Measurements from ENCODE around the gene PGS1. TPM values are rescaled to one million over a fixed set of nuclear protein-coding genes. Genes with fewer than 3 reads are reported as not detected.

Gene PGS1
- total RNA-seq, 1 donor from 2014 or later, result 25.8 TPM

GRCh38 chr17:78395155-78395554 lies 16.7 kb downstream of the PGS1 start:
- no peaks in the 10 kb centered on the region for H3K27me3 ChIP-seq (ENCODE audit: control insufficient read depth, insufficient read depth, low read length)
- no peak overlapping the region for H3K4me3 ChIP-seq (ENCODE audit: low read depth, low read length)
- H3K36me3 ChIP-seq (ENCODE audit: control insufficient read depth, insufficient read depth, low read length), result peaks cover 16% of the 10 kb centered on the region
- FAIRE-seq (no peak), DNase-seq (ENCODE audit: low read depth) (no peak)
- no peak for TF ChIP-seq CTCF (IDR thresholded peaks at IDR 0.05; ENCODE audit: insufficient read depth, low read length, severe bottlenecking)

- TF ChIP-seq CTCF (IDR thresholded peaks at IDR 0.05; ENCODE audit: insufficient read depth, low read length, severe bottlenecking), result no peak
- peaks cover 21% of the 10 kb centered on the region for H3K36me3 ChIP-seq (ENCODE audit: control insufficient read depth, insufficient read depth, low read length)
- DNase-seq (ENCODE audit: low read depth) (no peak), FAIRE-seq (no peak)
- H3K27me3 ChIP-seq (ENCODE audit: control insufficient read depth, insufficient read depth, low read length), result no peaks in the 10 kb centered on the region
- no peak overlapping the region for H3K4me3 ChIP-seq (ENCODE audit: low read depth, low read length)
These were observed 18.2 kb downstream of the PGS1 start for GRCh38 chr17:78396441-78397337.

GRCh38 chr17:78397681-78398101 lies 19.2 kb downstream of the PGS1 start:
- FAIRE-seq, result no peak

GRCh38 chr17:78398390-78398789 lies 19.9 kb downstream of the PGS1 start:
- TF ChIP-seq CTCF (IDR thresholded peaks at IDR 0.05; ENCODE audit: insufficient read depth, low read length, severe bottlenecking), result no peak
- DNase-seq (ENCODE audit: low read depth) (no peak), FAIRE-seq (peak; percentile 40)
- no peaks in the 10 kb centered on the region for H3K27me3 ChIP-seq (ENCODE audit: control insufficient read depth, insufficient read depth, low read length)
- H3K36me3 ChIP-seq (ENCODE audit: control insufficient read depth, insufficient read depth, low read length), result peaks cover 26% of the 10 kb centered on the region
- no peak overlapping the region for H3K4me3 ChIP-seq (ENCODE audit: low read depth, low read length)

More at GRCh38 chr17:78397681-78398101, 19.2 kb downstream of the PGS1 start:
- H3K4me3 ChIP-seq (ENCODE audit: low read depth, low read length), result no peak overlapping the region
- peaks cover 24% of the 10 kb centered on the region for H3K36me3 ChIP-seq (ENCODE audit: control insufficient read depth, insufficient read depth, low read length)
- no peak for TF ChIP-seq CTCF (IDR thresholded peaks at IDR 0.05; ENCODE audit: insufficient read depth, low read length, severe bottlenecking)
- peak; percentile 62 for DNase-seq (ENCODE audit: low read depth)
- H3K27me3 ChIP-seq (ENCODE audit: control insufficient read depth, insufficient read depth, low read length), result no peaks in the 10 kb centered on the region

GRCh38 chr17:78399028-78399692 lies 20.7 kb downstream of the PGS1 start:
- peak; percentile 55 for FAIRE-seq

More at GRCh38 chr17:78399028-78399692, 20.7 kb downstream of the PGS1 start:
- Histone ChIP-seq H3K27me3 (ENCODE audit: control insufficient read depth, insufficient read depth, low read length) (no peaks in the 10 kb centered on the region), H3K4me3 (ENCODE audit: low read depth, low read length) (no peak overlapping the region), H3K36me3 (ENCODE audit: control insufficient read depth, insufficient read depth, low read length) (peaks cover 29% of the 10 kb centered on the region)
- no peak for DNase-seq (ENCODE audit: low read depth)
- TF ChIP-seq CTCF (IDR thresholded peaks at IDR 0.05; ENCODE audit: insufficient read depth, low read length, severe bottlenecking), result no peak
